H1 (cell line): ENCODE data around the gene SEZ6L. TPM values are rescaled to one million over a fixed set of nuclear protein-coding genes. Genes with fewer than 3 reads are reported as not detected.
A peak's percentile ranks its signal among the peaks of the same experiment; 100 is the strongest.

Experiments used
- CTCF ChIA-PET: fragments of 300-600 bp; sonication (Branson Sonifier 250); formaldehyde crosslinking; loops from one replicate; lab custom pipeline; 2021; ENCODE audit not compliant: partially characterized antibody; lab: Charles Lee
- POLR2A ChIA-PET: fragments of 300-600 bp; sonication (Branson Sonifier 250); formaldehyde crosslinking; loops from one replicate; lab custom pipeline; 2021; ENCODE audit warnings: inconsistent platforms; ENCODE audit not compliant: partially characterized antibody; lab: Charles Lee
- DNase-seq, 2 experiments: peaks; one replicate each; pipeline versions ENCODE4 v3.0.0 to v3.0.0-alpha.2; 2010 to 2022; ENCODE audit warnings: low spot score in 2 of 2, low read depth in 1 of 2, mixed read lengths in 1 of 2
- FAIRE-seq: peaks from 2 replicates; lab custom pipeline; 2011; peaks lifted over from hg19 to GRCh38; lab: Jason Lieb, UNC
- H2AFZ ChIP-seq: 2 replicates; pipeline ENCODE4 v1.8.1; 2012; ENCODE audit warnings: low read length, inconsistent platforms
- H2AK5ac ChIP-seq: 2 replicates; pipeline ENCODE4 v1.6.1; 2013; ENCODE audit warnings: low read depth, low read length
- H2BK120ac ChIP-seq: replicated peaks from 2 replicates; pipeline ENCODE3; 2013; ENCODE audit warnings: low read depth, low read length, inconsistent platforms
- H2BK12ac ChIP-seq: 2 replicates; pipeline ENCODE4 v1.6.1; 2013; ENCODE audit warnings: low read depth, low read length
- H2BK15ac ChIP-seq: 2 replicates; pipeline ENCODE4 v1.6.1; 2013; ENCODE audit warnings: low read length
- H2BK20ac ChIP-seq: 2 replicates; pipeline ENCODE4 v1.6.1; 2013; ENCODE audit warnings: low read length
- H2BK5ac ChIP-seq: 2 replicates; pipeline ENCODE4 v1.6.1; 2013; ENCODE audit warnings: low read depth, low read length
- H3K14ac ChIP-seq: 2 replicates; pipeline ENCODE4 v1.6.1; 2013; ENCODE audit warnings: inconsistent platforms; ENCODE audit not compliant: insufficient read length
- H3K18ac ChIP-seq: 2 replicates; pipeline ENCODE4 v1.6.1; 2013; ENCODE audit warnings: low read length; ENCODE audit errors: extremely low read depth
- H3K23ac ChIP-seq: 2 replicates; pipeline ENCODE4 v1.6.1; 2013; ENCODE audit warnings: inconsistent platforms; ENCODE audit not compliant: insufficient read length
- H3K23me2 ChIP-seq: 2 replicates; pipeline ENCODE4 v1.6.1; 2013; ENCODE audit warnings: low read depth, low read length
- H3K27ac ChIP-seq: 2 replicates; pipeline ENCODE4 v1.6.1; 2011; ENCODE audit warnings: low read depth, low read length, inconsistent platforms
- H3K27me3 ChIP-seq, 4 experiments: replicated peaks in 1 of 4; 1 replicate in 1 of 4; 2 replicates in 3 of 4; pipeline versions ENCODE4 v1.6.1 to v1.8.1; 2011 to 2013; ENCODE audit warnings: low read length in 3 of 4, mild to moderate bottlenecking in 3 of 4, inconsistent platforms in 2 of 4, mixed read lengths in 2 of 4, moderate library complexity in 1 of 4; ENCODE audit not compliant: control insufficient read depth in 3 of 4, insufficient read depth in 3 of 4; ENCODE audit errors: extremely low read depth in 1 of 4
- H3K36me3 ChIP-seq, 4 experiments: 2 replicates each; pipeline versions ENCODE4 v1.6.1 to v1.8.1; 2011 to 2013; ENCODE audit warnings: mild to moderate bottlenecking in 4 of 4, low read length in 3 of 4, moderate library complexity in 2 of 4, control low read depth in 1 of 4, inconsistent platforms in 1 of 4; ENCODE audit not compliant: insufficient read depth in 4 of 4, control insufficient read depth in 2 of 4
- H3K4ac ChIP-seq: replicated peaks from 2 replicates; pipeline ENCODE3; 2013; ENCODE audit warnings: low read length, low read depth, mixed read lengths, inconsistent platforms; ENCODE audit not compliant: insufficient read length
- H3K4me1 ChIP-seq, 4 experiments: replicated peaks in 1 of 4; 1 replicate in 1 of 4; 2 replicates in 3 of 4; pipeline versions ENCODE4 v1.6.1 to v1.8.1; 2011 to 2013; ENCODE audit warnings: low read length in 3 of 4, inconsistent platforms in 2 of 4, mixed read lengths in 1 of 4; ENCODE audit not compliant: insufficient read depth in 4 of 4, control insufficient read depth in 3 of 4
- H3K4me2 ChIP-seq, 2 experiments: 2 replicates each; pipeline versions ENCODE4 v1.6.1 to v1.8.1; 2011 to 2013; ENCODE audit warnings: low read depth in 2 of 2, low read length in 2 of 2, control low read depth in 1 of 2, inconsistent platforms in 1 of 2, mild to moderate bottlenecking in 1 of 2; ENCODE audit not compliant: insufficient read depth in 1 of 2
- H3K4me3 ChIP-seq, 4 experiments: fragments of 200-600, 300-600 bp in 1 of 4; sonication (generic), shearing (Covaris generic), sonication (Bioruptor Twin) in 1 of 4; 2 replicates each; pipeline versions ENCODE4 v1.5.1 to v1.8.1; 2011 to 2016; ENCODE audit warnings: low read length in 4 of 4, low read depth in 3 of 4, control low read depth in 2 of 4, inconsistent platforms in 2 of 4, mild to moderate bottlenecking in 2 of 4, mixed read lengths in 1 of 4, moderate library complexity in 1 of 4; ENCODE audit not compliant: insufficient read depth in 2 of 4; ENCODE audit errors: extremely low read depth in 1 of 4
- H3K56ac ChIP-seq: replicated peaks from 2 replicates; pipeline ENCODE3; 2013; ENCODE audit warnings: low read depth, mild to moderate bottlenecking, mixed read lengths, low read length, inconsistent platforms; ENCODE audit not compliant: insufficient read length
- H3K79me1 ChIP-seq: 2 replicates; pipeline ENCODE4 v1.6.1; 2013; ENCODE audit warnings: low read depth, low read length, control low read depth
- H3K79me2 ChIP-seq, 2 experiments: 2 replicates each; pipeline versions ENCODE4 v1.6.1 to v1.8.1; 2012 to 2013; ENCODE audit warnings: low read length in 2 of 2, mild to moderate bottlenecking in 2 of 2, inconsistent platforms in 1 of 2; ENCODE audit not compliant: insufficient read depth in 2 of 2, control insufficient read depth in 1 of 2
- H3K9ac ChIP-seq, 4 experiments: replicated peaks in 1 of 4; 1 replicate in 1 of 4; 2 replicates in 3 of 4; pipeline versions ENCODE4 v1.6.1 to v1.8.1; 2011 to 2013; ENCODE audit warnings: low read depth in 3 of 4, low read length in 3 of 4, control low read depth in 2 of 4, mild to moderate bottlenecking in 2 of 4, moderate library complexity in 2 of 4, inconsistent platforms in 1 of 4; ENCODE audit errors: extremely low read depth in 1 of 4
- H3K9me3 ChIP-seq, 2 experiments: 2 replicates each; pipeline versions ENCODE4 v1.6.1 to v1.8.1; 2012 to 2013; ENCODE audit warnings: mild to moderate bottlenecking in 2 of 2, moderate library complexity in 2 of 2, control low read depth in 1 of 2, inconsistent platforms in 1 of 2, low read depth in 1 of 2, low read length in 1 of 2, mixed read lengths in 1 of 2; ENCODE audit not compliant: insufficient read depth in 2 of 2
- H4K20me1 ChIP-seq, 2 experiments: replicated peaks in 1 of 2; 2 replicates each; pipeline versions ENCODE3 to v1.8.1; 2011 to 2013; ENCODE audit warnings: inconsistent platforms in 2 of 2, low read length in 2 of 2, mild to moderate bottlenecking in 1 of 2; ENCODE audit not compliant: insufficient read depth in 2 of 2, control insufficient read depth in 1 of 2
- H4K5ac ChIP-seq: 2 replicates; pipeline ENCODE4 v1.6.1; 2013; ENCODE audit warnings: low read length, low read depth, mixed read lengths, inconsistent platforms; ENCODE audit not compliant: insufficient read length
- H4K8ac ChIP-seq: 2 replicates; pipeline ENCODE4 v1.8.0; 2013; ENCODE audit warnings: mild to moderate bottlenecking, moderate library complexity, low read length, inconsistent platforms; ENCODE audit not compliant: insufficient read depth; ENCODE audit errors: extremely low read depth
- H4K91ac ChIP-seq: replicated peaks from 2 replicates; pipeline ENCODE3; 2013; ENCODE audit warnings: low read length, mixed read lengths, inconsistent platforms; ENCODE audit not compliant: insufficient read length
- BACH1 ChIP-seq: IDR thresholded peaks from 2 replicates; pipeline ENCODE4 v1.6.1; 2012; ENCODE audit warnings: low read length, improper control_type of control experiment
- JUND ChIP-seq: IDR thresholded peaks from 2 replicates; pipeline ENCODE4 v1.6.1; 2011; ENCODE audit warnings: mild to moderate bottlenecking, improper control_type of control experiment, low read length
- KDM4A ChIP-seq: IDR thresholded peaks from one replicate; pipeline ENCODE4 v1.7.1; 2012; ENCODE audit warnings: low read depth, mild to moderate bottlenecking, moderate library complexity, low read length, inconsistent platforms; ENCODE audit not compliant: severe bottlenecking
- RFX5 ChIP-seq: IDR thresholded peaks from 2 replicates; pipeline ENCODE4 v1.6.1; 2011; ENCODE audit warnings: low read depth, low read length, improper control_type of control experiment, borderline replicate concordance
- SP4 ChIP-seq: IDR thresholded peaks from 2 replicates; pipeline ENCODE4 v1.6.1; 2012; ENCODE audit warnings: low read length, inconsistent platforms
- WGBS, 2 experiments: shearing (Covaris generic) in 1 of 2; methylation state at CpG; one replicate each; pipeline versions ENCODE4 v1.1.6 to v1.1.7; 2013 to 2015; ENCODE audit warnings: low lambda C conversion rate in 2 of 2, mixed read lengths in 2 of 2, inconsistent platforms in 1 of 2, low coverage in 1 of 2, missing lambda C conversion rate in 1 of 2; ENCODE audit not compliant: insufficient replicate concordance in 2 of 2, insufficient coverage in 1 of 2, insufficient read length in 1 of 2; ENCODE audit errors: extremely low coverage in 1 of 2, missing lambda C conversion rate in 1 of 2; 5-methylcytosine and 5-hydroxymethylcytosine counted together
- polyA plus RNA-seq, 7 experiments: library from polyadenylated mRNA; depleted of rRNA in 3 of 7; stranded (reverse) in 5 of 7; unstranded in 2 of 7; fragments of >200 nt in 5 of 7; fragments of 200-250 nt in 2 of 7; gene quantifications; 1 replicate in 5 of 7; 2 replicates in 1 of 7; 4 replicates in 1 of 7; pipeline versions ENCODE4 v1.2.1 to v1.2.3, GENCODE V29; 2011 to 2013; ENCODE audit warnings: missing spikeins in 2 of 7, mixed read lengths in 2 of 7
- total RNA-seq: library from RNA; stranded (reverse); fragmentation: NEBNext Ultra II Directional; extraction: Animal tissue kit (Norgen Biotek cat#: 25700); gene quantifications from 2 replicates; pipeline ENCODE4 v1.2.1, GENCODE V29; 2021
- TF ChIP-seq, protein P1 (sequence below): IDR thresholded peaks from 2 replicates; pipeline ENCODE4 v1.6.1; 2012; ENCODE audit warnings: inconsistent platforms

SEZ6L gene
- total and polyA plus RNA-seq, 2 of the 8 experiments (the other 6 are each of a cell fraction or from before 2014, with no cell fraction given) = 0.06 to 0.33 TPM

DNA sequence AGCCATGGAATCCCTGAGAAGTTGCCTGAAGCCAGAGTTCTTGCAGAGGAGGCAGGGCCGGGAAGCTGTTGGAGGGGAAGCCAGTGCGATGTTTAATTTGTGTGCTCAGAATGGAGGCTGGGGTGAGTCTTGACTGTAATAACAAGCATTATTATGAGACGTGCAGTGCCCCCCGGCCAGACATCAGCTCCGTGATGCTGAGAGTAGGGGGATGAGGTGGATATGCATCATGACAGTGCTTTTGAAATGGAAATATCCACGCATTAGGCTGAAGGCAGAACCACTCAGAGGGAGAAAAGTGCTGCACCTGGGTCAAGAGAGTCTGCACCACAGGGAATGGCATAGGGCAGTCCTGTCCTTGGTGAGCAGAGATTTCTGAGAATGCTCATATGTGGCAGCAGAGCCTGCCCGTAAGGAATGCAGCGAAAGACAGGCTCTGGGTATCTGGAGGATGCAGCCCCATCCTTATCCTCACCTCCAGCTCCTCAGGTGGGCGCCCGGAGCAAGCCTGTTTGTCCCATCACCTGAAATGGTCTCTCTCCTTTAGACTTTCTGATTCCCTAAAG is 37.6 kb upstream of the SEZ6L start:
- Histone ChIP-seq H3K79me1 (no peaks in the 10 kb centered on the region), H3K27ac (no peak overlapping the region), H4K5ac (no peak overlapping the region), H3K9ac (no peak overlapping the region), H3K79me2 (no peaks in the 10 kb centered on the region), H4K91ac (no peak overlapping the region), H2BK12ac (no peak overlapping the region), H4K20me1 (peaks cover 0 to 1% of the 10 kb centered on the region in 2 experiments), H2AK5ac (no peak overlapping the region), H4K8ac (no peak overlapping the region), H3K14ac (no peak overlapping the region), H2BK15ac (no peak overlapping the region), H3K4ac (no peak overlapping the region), H2BK20ac (no peak overlapping the region), H2AFZ (0 out of 2 replicates have a peak overlapping the region, but pooled peaks have one; percentile 54), H3K18ac (no peak overlapping the region), H2BK120ac (no peak overlapping the region), H3K23me2 (peaks cover 6% of the 10 kb centered on the region), H3K4me1 (peaks cover 3 to 10% (median 5%) of the 10 kb centered on the region in 4 experiments; a peak in 6 of 7 replicates), H3K56ac (no peak overlapping the region), H2BK5ac (no peak overlapping the region), H3K36me3 (no peaks in the 10 kb centered on the region), H3K27me3 (no peaks in the 10 kb centered on the region; a peak in 1 of 7 replicates), H3K9me3 (no peaks in the 10 kb centered on the region), H3K4me3 (no peak overlapping the region), H3K4me2 (0 out of 4 replicates have a peak overlapping the region, but pooled peaks of 1 of the 2 experiments have one; percentile 3), H3K23ac (no peak overlapping the region)
- no peak for FAIRE-seq
- no peak for TF ChIP-seq SP4
- TF ChIP-seq BACH1 = no peak
- TF ChIP-seq JUND = no peak
- no peak for TF ChIP-seq RFX5
- no peak for TF ChIP-seq KDM4A
- TF ChIP-seq, protein P1, sequence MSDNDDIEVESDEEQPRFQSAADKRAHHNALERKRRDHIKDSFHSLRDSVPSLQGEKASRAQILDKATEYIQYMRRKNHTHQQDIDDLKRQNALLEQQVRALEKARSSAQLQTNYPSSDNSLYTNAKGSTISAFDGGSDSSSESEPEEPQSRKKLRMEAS = no peak
- ChIA-PET POLR2A (no interaction called here), CTCF (interaction anchor here (0.9 to 1.1 kb wide), 2 partner anchors 10 to 239 kb away, joined by 3 to 4 read pairs; no protein-coding TSS in a partner anchor)
- no peak for DNase-seq
- 61% methylated on average over 10 of the region's 10 CpGs; no CpG with 5 or more reads in 1 of the 2 experiments for WGBS, 2 experiments
